ENCODE results near the gene JAZF1.

GRCh38 chr7:27967639-27968038, 213.0 kb downstream of the JAZF1 start:
- TF ChIP-seq POLR2A (IDR thresholded peaks at IDR 0.05) = no peak
- TF ChIP-seq CTCF (IDR thresholded peaks at IDR 0.05) = no peak

Data from prostate gland (tissue), 2 donors.